ENCODE measurements around the gene TTBK1. TPM values are rescaled to one million over a fixed set of nuclear protein-coding genes. Genes with fewer than 3 reads are reported as not detected.

Gene TTBK1
- total RNA-seq, 1 donor from 2014 or later, result not detected

GRCh38 chr6:43287717-43288679 lies 44.7 kb downstream of the TTBK1 start:
- Histone ChIP-seq H3K9me3 (no peaks in the 10 kb centered on the region), H3K4me3 (no peak overlapping the region), H3K36me3 (no peaks in the 10 kb centered on the region), H3K27ac (no peak overlapping the region), H3K4me1 (no peaks in the 10 kb centered on the region), H3K27me3 (no peaks in the 10 kb centered on the region)
- intact Hi-C loops (cut with DNase I), result no loop called here
- DNase-seq (ENCODE audit: low spot score in 2 of 2), result no peak
- TF ChIP-seq, protein P1, sequence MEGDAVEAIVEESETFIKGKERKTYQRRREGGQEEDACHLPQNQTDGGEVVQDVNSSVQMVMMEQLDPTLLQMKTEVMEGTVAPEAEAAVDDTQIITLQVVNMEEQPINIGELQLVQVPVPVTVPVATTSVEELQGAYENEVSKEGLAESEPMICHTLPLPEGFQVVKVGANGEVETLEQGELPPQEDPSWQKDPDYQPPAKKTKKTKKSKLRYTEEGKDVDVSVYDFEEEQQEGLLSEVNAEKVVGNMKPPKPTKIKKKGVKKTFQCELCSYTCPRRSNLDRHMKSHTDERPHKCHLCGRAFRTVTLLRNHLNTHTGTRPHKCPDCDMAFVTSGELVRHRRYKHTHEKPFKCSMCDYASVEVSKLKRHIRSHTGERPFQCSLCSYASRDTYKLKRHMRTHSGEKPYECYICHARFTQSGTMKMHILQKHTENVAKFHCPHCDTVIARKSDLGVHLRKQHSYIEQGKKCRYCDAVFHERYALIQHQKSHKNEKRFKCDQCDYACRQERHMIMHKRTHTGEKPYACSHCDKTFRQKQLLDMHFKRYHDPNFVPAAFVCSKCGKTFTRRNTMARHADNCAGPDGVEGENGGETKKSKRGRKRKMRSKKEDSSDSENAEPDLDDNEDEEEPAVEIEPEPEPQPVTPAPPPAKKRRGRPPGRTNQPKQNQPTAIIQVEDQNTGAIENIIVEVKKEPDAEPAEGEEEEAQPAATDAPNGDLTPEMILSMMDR (IDR thresholded peaks at IDR 0.05), result no peak

- Histone ChIP-seq H3K27ac (no peak overlapping the region), H3K36me3 (no peaks in the 10 kb centered on the region), H3K27me3 (no peaks in the 10 kb centered on the region), H3K9me3 (no peaks in the 10 kb centered on the region), H3K4me3 (no peak overlapping the region), H3K4me1 (no peaks in the 10 kb centered on the region)
- intact Hi-C loops (cut with DNase I), result no loop called here
- TF ChIP-seq, protein P1 (IDR thresholded peaks at IDR 0.05), result no peak
- no peak for DNase-seq (ENCODE audit: low spot score in 2 of 2)
These were observed 47.1 kb downstream of the TTBK1 start for GRCh38 chr6:43290339-43290904.

GRCh38 chr6:43290905-43291355 lies 47.6 kb downstream of the TTBK1 start:
- no peaks in the 10 kb centered on the region for H3K9me3 ChIP-seq
- H3K36me3 ChIP-seq, result no peaks in the 10 kb centered on the region
- H3K27me3 ChIP-seq, result no peaks in the 10 kb centered on the region
- intact Hi-C loops (cut with DNase I), result no loop called here
- H3K27ac ChIP-seq, result no peak overlapping the region
- no peak for DNase-seq (ENCODE audit: low spot score in 2 of 2)
- no peaks in the 10 kb centered on the region for H3K4me1 ChIP-seq
- TF ChIP-seq, protein P1 (IDR thresholded peaks at IDR 0.05), result no peak
- no peak overlapping the region for H3K4me3 ChIP-seq

- H3K27ac ChIP-seq, result no peak overlapping the region
- no peaks in the 10 kb centered on the region for H3K4me1 ChIP-seq
- intact Hi-C loops (cut with DNase I), result no loop called here
These were observed 48.4 kb downstream of the TTBK1 start for GRCh38 chr6:43291708-43292107.

DNA sequence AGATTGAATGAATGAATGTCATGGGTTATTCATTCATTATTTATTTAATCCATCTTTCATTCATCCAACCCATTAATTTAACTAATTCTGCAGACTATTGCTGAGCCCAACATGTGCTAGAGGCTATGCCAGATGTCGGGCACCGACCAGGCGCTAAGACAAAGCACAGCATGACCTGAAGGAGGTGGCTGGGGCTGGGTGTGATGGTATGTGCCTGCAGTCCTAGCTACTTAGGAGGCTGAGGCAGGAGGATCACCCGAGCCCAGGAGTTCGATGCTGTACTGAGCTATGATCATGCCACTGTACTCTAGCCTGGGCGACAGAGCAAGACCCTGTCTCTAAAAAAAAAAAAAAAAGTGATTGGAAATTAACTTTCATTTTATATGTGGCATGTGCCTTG lies 49.1 kb downstream of the TTBK1 start:
- TF ChIP-seq, protein P1 (IDR thresholded peaks at IDR 0.05), result no peak

More at GRCh38 chr6:43291708-43292107, 48.4 kb downstream of the TTBK1 start:
- no peaks in the 10 kb centered on the region for H3K36me3 ChIP-seq
- H3K4me3 ChIP-seq, result no peak overlapping the region
- H3K9me3 ChIP-seq, result no peaks in the 10 kb centered on the region
- H3K27me3 ChIP-seq, result no peaks in the 10 kb centered on the region
- TF ChIP-seq, protein P1 (IDR thresholded peaks at IDR 0.05), result no peak
- DNase-seq (ENCODE audit: low spot score in 2 of 2), result no peak

More for the DNA sequence above, 49.1 kb downstream of the TTBK1 start:
- no peaks in the 10 kb centered on the region for H3K36me3 ChIP-seq
- no peaks in the 10 kb centered on the region for H3K27me3 ChIP-seq
- intact Hi-C loops (cut with DNase I), result no loop called here
- no peak for DNase-seq (ENCODE audit: low spot score in 2 of 2)
- no peak overlapping the region for H3K27ac ChIP-seq
- no peaks in the 10 kb centered on the region for H3K4me1 ChIP-seq
- no peak overlapping the region for H3K4me3 ChIP-seq
- no peaks in the 10 kb centered on the region for H3K9me3 ChIP-seq
